Stimulated activated CD8-positive, alpha-beta memory T cell treated with anti-CD3 and anti-CD28 coated beads, Interleukin-4, amount 100 ng/mL, for 48 hours (primary cell): ENCODE data around the gene GFPT1.
"Not testable (repeated sequence)": the region's sequence is repeated elsewhere in the genome, so short reads cannot be mapped to it uniquely, and the experiment has no call there.

Experiments used
- DNase-seq: peaks from one replicate; pipeline ENCODE4 v3.0.0-alpha.2; 2020

GFPT1 gene

GRCh38 chr2:69386789-69387734 lies at the start of gene GFPT1:
GFPT1 (minus strand) TSS chr2:69387227; CDS start chr2:69387071, 156 bp downstream.
- DNase-seq: peak; percentile 95

DNA sequence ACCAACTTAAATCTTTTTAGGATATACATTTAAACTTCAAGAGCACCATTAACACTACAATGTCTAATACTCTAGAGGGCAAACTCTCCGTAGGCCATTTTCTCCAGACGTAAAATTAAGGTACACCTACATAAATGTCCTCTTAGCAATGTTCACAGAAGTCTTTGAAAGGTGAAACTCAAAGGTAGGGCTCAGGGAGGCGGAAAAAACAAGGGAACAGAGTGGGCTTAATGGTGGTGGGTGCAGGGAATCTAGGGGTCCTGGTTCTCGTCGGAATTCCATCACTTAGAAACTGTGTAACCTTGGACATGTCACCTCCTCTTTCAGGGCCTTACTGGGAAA lies 49.5 kb upstream of the GFPT1 start:
- no peak for DNase-seq

- no peak for DNase-seq
Measured at GRCh38 chr2:69434753-69435152, 47.7 kb upstream of the GFPT1 start.

DNA sequence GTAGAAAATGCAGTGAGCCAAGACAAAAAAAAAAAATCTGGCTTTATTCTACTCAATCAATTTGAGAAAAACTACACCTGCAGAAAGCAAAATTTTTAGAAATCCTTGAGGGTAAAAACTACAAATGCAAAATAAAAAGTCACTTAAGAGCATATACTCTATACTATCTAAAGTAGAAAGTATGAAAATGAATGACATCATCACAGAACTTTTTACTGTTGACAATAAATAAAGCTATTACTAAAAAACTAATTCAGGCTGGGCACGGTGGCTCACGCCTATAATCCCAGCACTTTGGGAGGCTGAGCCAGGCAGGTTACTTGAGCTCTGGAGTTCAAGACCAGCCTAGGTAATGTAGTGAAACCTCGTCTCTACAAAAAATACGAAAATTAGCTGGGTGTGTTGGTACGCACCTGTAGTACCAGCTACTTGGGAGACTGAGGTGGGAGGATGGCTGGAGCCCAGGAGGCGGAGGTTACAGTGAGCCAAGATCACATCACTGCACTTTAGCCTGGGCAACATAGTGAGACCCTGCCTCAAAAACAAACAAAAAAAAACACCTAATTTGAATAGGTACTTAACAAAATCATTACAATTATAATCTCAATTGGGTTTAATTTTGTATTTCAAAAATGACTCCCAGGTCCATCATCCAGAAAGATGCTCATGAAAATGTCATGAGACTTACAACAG lies 42.6 kb upstream of the GFPT1 start:
- DNase-seq: no peak

GRCh38 chr2:69428981-69429380 lies 42.0 kb upstream of the GFPT1 start:
- no peak for DNase-seq

DNA sequence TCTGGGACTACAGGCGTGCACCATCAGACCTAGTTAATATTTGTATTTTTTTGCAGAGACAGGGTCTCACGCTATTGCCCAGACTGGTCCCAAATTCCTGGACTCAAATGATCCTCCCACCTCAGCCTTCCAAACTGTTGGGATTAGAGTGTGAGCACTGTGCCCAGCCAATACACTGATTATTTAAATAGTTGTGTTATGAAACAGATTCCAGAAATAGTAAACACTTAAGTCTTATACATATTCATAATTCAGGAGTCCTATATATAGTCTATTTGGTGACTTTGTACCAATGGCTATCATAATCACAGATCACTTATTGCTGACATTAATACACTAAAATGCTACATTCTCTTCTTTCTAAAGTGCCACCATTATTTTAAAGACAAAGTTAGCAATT lies 37.4 kb upstream of the GFPT1 start:
- no peak for DNase-seq

GRCh38 chr2:69422198-69422597 lies 35.2 kb upstream of the GFPT1 start:
- DNase-seq: no peak

DNA sequence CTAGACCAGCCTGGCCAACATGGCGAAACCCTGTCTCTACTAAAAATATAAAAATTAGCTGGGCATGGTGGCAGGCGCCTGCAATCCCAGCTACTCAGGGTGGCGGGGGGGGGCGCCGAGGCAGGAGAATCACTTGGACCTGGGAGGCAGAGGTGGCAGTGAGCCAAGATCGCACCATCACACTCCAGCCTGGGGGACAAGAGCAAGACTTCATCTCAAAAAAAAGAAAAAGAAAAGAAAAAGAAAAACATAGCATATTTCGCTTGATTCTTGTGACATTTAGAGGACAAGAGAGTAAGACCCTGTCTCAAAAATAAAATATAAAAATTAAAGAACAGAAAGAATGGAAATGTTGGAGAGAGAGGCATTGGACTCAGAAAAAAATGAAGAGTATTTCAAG lies 32.1 kb upstream of the GFPT1 start:
- DNase-seq: not testable (repeated sequence)

DNA sequence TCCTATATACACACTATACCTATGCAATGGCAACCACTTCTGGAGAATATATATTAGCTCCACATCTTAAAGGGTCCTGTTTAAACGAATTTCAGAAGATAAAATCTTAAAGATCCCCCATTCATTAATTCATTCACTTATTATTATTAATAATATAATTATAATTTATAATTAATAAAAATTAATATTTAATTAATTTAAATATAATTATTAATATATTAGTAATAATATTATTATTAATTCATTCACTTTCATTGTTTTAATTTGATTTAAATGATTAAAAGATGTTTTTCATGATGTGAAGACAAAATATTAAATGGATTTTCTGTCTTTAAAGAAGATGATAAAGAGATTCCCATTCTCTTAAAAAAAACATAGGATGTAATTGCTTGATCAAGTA lies 29.1 kb upstream of the GFPT1 start:
- no peak for DNase-seq

- DNase-seq: no peak
Measured at GRCh38 chr2:69411120-69411519, 24.1 kb upstream of the GFPT1 start.

GRCh38 chr2:69405306-69405705 lies 18.3 kb upstream of the GFPT1 start:
- DNase-seq: no peak

GRCh38 chr2:69400121-69400520 lies 13.1 kb upstream of the GFPT1 start:
- no peak for DNase-seq

DNA sequence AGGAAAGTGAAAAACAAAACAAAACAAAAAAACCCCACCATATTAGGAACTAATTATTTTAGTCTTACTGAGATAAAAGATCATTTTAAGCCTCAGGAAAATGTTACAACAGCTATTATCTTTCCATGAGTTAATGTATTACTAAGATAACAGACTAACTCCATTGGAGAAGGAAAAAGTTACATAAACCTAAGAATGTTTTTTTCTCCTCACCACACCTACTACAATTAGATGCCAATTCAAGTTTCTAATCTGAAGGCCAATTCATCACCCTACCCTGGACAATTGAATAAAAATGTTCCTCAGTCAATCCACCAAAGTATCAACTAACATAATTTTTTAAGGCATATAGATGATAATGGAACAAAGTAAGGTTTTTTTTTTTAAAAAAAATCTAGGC lies 10.2 kb upstream of the GFPT1 start:
- no peak for DNase-seq

DNA sequence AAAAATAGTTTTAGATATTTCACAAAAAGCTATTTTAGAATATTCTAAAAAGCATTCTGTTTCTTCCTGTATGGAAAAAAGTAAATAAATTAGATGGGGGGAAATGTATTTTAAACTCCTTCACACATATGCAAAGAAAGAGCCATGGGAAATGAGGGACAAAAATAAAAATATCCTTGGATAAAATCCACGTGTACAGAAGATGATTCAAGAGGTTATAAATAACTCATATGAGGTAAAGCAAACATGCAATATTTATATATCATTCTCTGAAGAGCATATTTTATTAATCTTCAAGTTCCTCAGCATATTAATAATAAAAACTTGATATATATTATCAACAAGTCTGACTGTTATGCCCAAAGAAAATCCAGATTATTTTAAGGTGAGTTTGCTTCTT lies 8.8 kb upstream of the GFPT1 start:
- DNase-seq: no peak

DNA sequence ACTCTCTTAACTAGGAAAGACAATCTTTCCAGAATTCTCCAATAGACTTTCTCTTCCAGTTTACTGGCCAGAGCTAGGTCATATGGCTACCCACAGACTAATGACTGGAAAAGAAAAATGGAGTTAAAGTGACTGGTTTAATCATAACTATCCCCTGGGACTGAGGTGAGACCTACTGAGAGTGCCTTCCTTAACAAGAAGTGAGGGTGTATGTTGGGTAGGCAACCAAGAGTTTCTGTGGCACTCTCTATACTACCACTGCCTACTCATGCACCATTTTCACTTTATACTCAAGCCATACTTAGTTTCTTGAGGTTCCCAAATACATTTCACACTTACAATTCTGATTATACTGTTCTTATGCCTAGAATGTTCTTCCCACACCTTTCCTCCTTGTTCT lies 6.9 kb upstream of the GFPT1 start:
- DNase-seq: no peak

- DNase-seq: no peak
Measured at GRCh38 chr2:69390471-69390870, 3.4 kb upstream of the GFPT1 start.

DNA sequence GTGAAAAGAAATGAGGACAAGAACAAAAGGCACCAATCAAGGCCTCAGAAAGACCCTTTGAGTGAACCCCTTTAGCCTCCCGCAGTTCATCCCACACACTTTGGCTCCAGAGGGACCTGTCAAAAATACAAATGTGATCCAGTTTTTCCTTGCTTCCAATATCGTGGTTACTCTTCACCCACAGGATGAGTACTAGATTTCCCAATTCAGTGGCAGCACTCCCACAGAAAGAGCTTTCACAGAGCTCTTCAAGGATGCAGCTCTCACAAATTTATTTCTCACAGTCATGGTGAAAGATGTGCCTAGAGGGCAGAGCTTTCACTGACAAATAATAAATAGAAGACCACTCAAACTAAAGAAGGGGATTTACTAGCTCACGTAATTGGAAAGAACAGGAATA lies 3.0 kb upstream of the GFPT1 start:
- no peak for DNase-seq

GRCh38 chr2:69389271-69389670 lies 2.2 kb upstream of the GFPT1 start:
- DNase-seq: no peak

GRCh38 chr2:69387770-69388481 lies 899 bp upstream of the GFPT1 start:
- DNase-seq: no peak

DNA sequence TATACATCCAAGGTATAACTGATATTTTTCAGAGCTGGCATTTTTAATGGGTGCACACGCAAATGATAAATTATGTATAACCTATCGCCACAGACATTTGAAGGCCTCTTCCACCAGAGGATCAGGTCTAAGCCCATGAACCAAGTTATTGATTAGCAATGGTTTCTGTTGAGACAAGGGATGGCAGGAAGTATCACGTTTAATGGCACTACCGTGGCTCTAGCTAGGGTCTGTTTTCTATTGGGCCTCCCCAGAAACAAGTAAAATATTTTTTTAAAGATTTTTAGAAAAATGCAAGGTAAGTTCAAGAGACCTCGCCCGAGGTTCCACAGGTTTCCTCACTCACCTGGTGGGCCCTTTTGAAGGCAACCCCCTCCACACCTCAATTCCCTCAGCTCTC lies 667 bp downstream of the GFPT1 start:
- no peak for DNase-seq

DNA sequence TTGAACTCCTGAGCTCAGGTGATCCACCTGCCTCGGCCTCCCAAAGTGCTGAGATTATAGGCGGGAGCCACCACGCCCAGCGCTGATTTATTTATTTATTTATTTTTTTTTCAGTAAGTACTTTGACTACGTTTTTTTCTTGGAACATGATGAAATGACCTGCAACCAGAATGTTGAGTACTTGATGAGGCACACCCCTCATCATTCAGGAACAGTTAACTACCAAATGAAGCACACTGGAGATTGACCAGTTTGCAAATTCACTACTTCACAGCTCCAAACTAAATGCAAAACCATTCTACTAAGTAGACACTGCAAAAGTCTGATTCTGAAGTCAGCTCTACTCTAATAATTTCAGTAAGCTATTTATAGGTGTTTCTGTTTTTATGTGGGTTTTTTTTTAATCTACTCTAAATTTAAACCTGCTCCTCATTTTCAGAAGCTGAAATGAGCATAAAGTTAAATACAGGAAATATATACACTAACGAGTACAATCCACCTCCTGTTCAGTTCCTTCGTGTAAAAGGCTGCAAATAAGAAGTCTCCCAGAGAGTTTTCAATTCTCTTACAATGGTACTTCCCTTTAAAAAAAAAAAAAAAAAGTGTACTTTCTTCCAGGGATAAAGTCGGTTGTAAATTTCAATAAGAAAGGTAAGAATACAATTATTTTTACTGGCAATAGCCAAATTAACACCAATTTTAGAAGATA lies 1.4 kb downstream of the GFPT1 start:
- DNase-seq: no peak

- no peak for DNase-seq
Measured at GRCh38 chr2:69384618-69385081, 2.4 kb downstream of the GFPT1 start.
